ENCODE data around the gene ST6GAL1. TPM values are rescaled to one million over a fixed set of nuclear protein-coding genes. Genes with fewer than 3 reads are reported as not detected.
"Not testable (repeated sequence)": the region's sequence is repeated elsewhere in the genome, so short reads cannot be mapped to it uniquely, and the experiment has no call there.

ST6GAL1 gene
- 100 to 1,000 TPM in 1 of 2 experiments, 10 to 100 TPM in 1; 99.1 to 109 TPM for total RNA-seq

- peaks cover 30% of the 10 kb centered on the region for H3K36me3 Mint-ChIP-seq (ENCODE audit: low read depth)
- peak; percentile 68 for ATAC-seq
- ChIA-PET CTCF (interaction anchor here (1.2 to 7.0 kb wide), 9 partner anchors 12 to 96 kb away, joined by 3 to 78 read pairs (median 7); no protein-coding TSS in a partner anchor), POLR2A (interaction anchor here (1.4 to 3.0 kb wide), 3 partner anchors 17 to 77 kb away, joined by 4 to 34 read pairs (median 4); no protein-coding TSS in a partner anchor)
- H3K27ac Mint-ChIP-seq: peak within 1 kb of the TSS; percentile 87
- peaks cover 6% of the 10 kb centered on the region for H3K9me3 Mint-ChIP-seq (ENCODE audit: insufficient read depth)
- H3K27me3 Mint-ChIP-seq (ENCODE audit: low read depth): no peaks in the 10 kb centered on the region
- peaks cover 28% of the 10 kb centered on the region for H3K4me1 Mint-ChIP-seq (ENCODE audit: low read depth)
- H3K4me3 Mint-ChIP-seq: peak within 1 kb of the TSS; percentile 99
- peak; percentile 81 for DNase-seq
Measured at GRCh38 chr3:186930143-186930640, at the start of gene ST6GAL1. ST6GAL1 (plus strand) TSS chr3:186930526; CDS start chr3:187042704, 112,178 bp downstream.

GRCh38 chr3:186882150-186882524 lies 48.2 kb upstream of the ST6GAL1 start:
- DNase-seq (no peak), ATAC-seq (no peak)
- H3K36me3 Mint-ChIP-seq (ENCODE audit: low read depth): peaks cover 2% of the 10 kb centered on the region
- peaks cover 1% of the 10 kb centered on the region for H3K9me3 Mint-ChIP-seq (ENCODE audit: insufficient read depth)
- H3K27me3 Mint-ChIP-seq (ENCODE audit: low read depth): no peaks in the 10 kb centered on the region
- H3K4me3 Mint-ChIP-seq: no peak overlapping the region
- H3K4me1 Mint-ChIP-seq (ENCODE audit: low read depth): peaks cover 43% of the 10 kb centered on the region
- ChIA-PET POLR2A (interaction anchor here (1.4 kb wide), 1 partner anchor 98 kb away, joined by 4 read pairs; the partner anchor contains the start of gene EIF4A2), CTCF (interaction anchor here (1.5 to 4.8 kb wide), 3 partner anchors 29 to 50 kb away, joined by 3 to 20 read pairs (median 17); no protein-coding TSS in a partner anchor)
- H3K27ac Mint-ChIP-seq: peak overlapping the region; percentile 23

- ChIA-PET CTCF (interaction anchor here (1.5 to 4.8 kb wide), 3 partner anchors 30 to 49 kb away, joined by 3 to 20 read pairs (median 17); no protein-coding TSS in a partner anchor), POLR2A (interaction anchor here (1.2 kb wide), 1 partner anchor 48 kb away, joined by 3 read pairs; no protein-coding TSS in a partner anchor)
- H3K9me3 Mint-ChIP-seq (ENCODE audit: insufficient read depth): no peaks in the 10 kb centered on the region
- peak overlapping the region; percentile 5 for H3K27ac Mint-ChIP-seq
- peak; percentile 62 for ATAC-seq
- H3K36me3 Mint-ChIP-seq (ENCODE audit: low read depth): peaks cover 2% of the 10 kb centered on the region
- DNase-seq: peak; percentile 24
- peaks cover 43% of the 10 kb centered on the region for H3K4me1 Mint-ChIP-seq (ENCODE audit: low read depth)
- no peak overlapping the region for H3K4me3 Mint-ChIP-seq
- H3K27me3 Mint-ChIP-seq (ENCODE audit: low read depth): no peaks in the 10 kb centered on the region
Measured at GRCh38 chr3:186882881-186883685, 47.2 kb upstream of the ST6GAL1 start.

GRCh38 chr3:186883686-186884058 lies 46.7 kb upstream of the ST6GAL1 start:
- POLR2A ChIA-PET: interaction anchor here (1.2 kb wide), 1 partner anchor 48 kb away, joined by 3 read pairs; no protein-coding TSS in a partner anchor
- peak; percentile 46 for ATAC-seq

GRCh38 chr3:186884868-186885267 lies 45.5 kb upstream of the ST6GAL1 start:
- peaks cover 36% of the 10 kb centered on the region for H3K4me1 Mint-ChIP-seq (ENCODE audit: low read depth)
- H3K36me3 Mint-ChIP-seq (ENCODE audit: low read depth); DNase-seq; H3K27me3 Mint-ChIP-seq (ENCODE audit: low read depth); POLR2A ChIA-PET; CTCF ChIA-PET; H3K9me3 Mint-ChIP-seq (ENCODE audit: insufficient read depth); ATAC-seq; H3K27ac Mint-ChIP-seq; H3K4me3 Mint-ChIP-seq: not testable (repeated sequence)

More at GRCh38 chr3:186883686-186884058, 46.7 kb upstream of the ST6GAL1 start:
- Mint-ChIP-seq H3K27ac (peak overlapping the region; percentile 5), H3K9me3 (ENCODE audit: insufficient read depth) (no peaks in the 10 kb centered on the region), H3K4me1 (ENCODE audit: low read depth) (peaks cover 43% of the 10 kb centered on the region), H3K36me3 (ENCODE audit: low read depth) (peaks cover 2% of the 10 kb centered on the region), H3K27me3 (ENCODE audit: low read depth) (peaks cover 4% of the 10 kb centered on the region), H3K4me3 (no peak overlapping the region)
- no peak for DNase-seq
- CTCF ChIA-PET: interaction anchor here (3.6 kb wide), 1 partner anchor 34 kb away, joined by 17 read pairs; no protein-coding TSS in a partner anchor

GRCh38 chr3:186886202-186886981 lies 43.9 kb upstream of the ST6GAL1 start:
- ChIA-PET POLR2A (no interaction called here), CTCF (no interaction called here)
- Mint-ChIP-seq H3K27me3 (ENCODE audit: low read depth) (peaks cover 8% of the 10 kb centered on the region), H3K27ac (no peak overlapping the region), H3K4me1 (ENCODE audit: low read depth) (peaks cover 25% of the 10 kb centered on the region), H3K4me3 (no peak overlapping the region), H3K9me3 (ENCODE audit: insufficient read depth) (no peaks in the 10 kb centered on the region), H3K36me3 (ENCODE audit: low read depth) (no peaks in the 10 kb centered on the region)
- ATAC-seq (no peak), DNase-seq (no peak)

- CTCF ChIA-PET; POLR2A ChIA-PET; H3K4me3 Mint-ChIP-seq; ATAC-seq; H3K9me3 Mint-ChIP-seq (ENCODE audit: insufficient read depth); H3K27ac Mint-ChIP-seq; H3K36me3 Mint-ChIP-seq (ENCODE audit: low read depth); DNase-seq; H3K27me3 Mint-ChIP-seq (ENCODE audit: low read depth): not testable (repeated sequence)
- peaks cover 14% of the 10 kb centered on the region for H3K4me1 Mint-ChIP-seq (ENCODE audit: low read depth)
Measured at GRCh38 chr3:186887507-186887938, 42.8 kb upstream of the ST6GAL1 start.

- Mint-ChIP-seq H3K9me3 (ENCODE audit: insufficient read depth) (no peaks in the 10 kb centered on the region), H3K36me3 (ENCODE audit: low read depth) (no peaks in the 10 kb centered on the region), H3K4me3 (no peak overlapping the region), H3K27ac (no peak overlapping the region), H3K4me1 (ENCODE audit: low read depth) (peaks cover 5% of the 10 kb centered on the region), H3K27me3 (ENCODE audit: low read depth) (peaks cover 8% of the 10 kb centered on the region)
- no peak for ATAC-seq
- no peak for DNase-seq
- POLR2A ChIA-PET: no interaction called here
- CTCF ChIA-PET: no interaction called here
Measured at GRCh38 chr3:186888569-186888968, 41.8 kb upstream of the ST6GAL1 start.

GRCh38 chr3:186889698-186890097 lies 40.6 kb upstream of the ST6GAL1 start:
- ATAC-seq; H3K27me3 Mint-ChIP-seq (ENCODE audit: low read depth); H3K4me3 Mint-ChIP-seq; H3K36me3 Mint-ChIP-seq (ENCODE audit: low read depth); H3K4me1 Mint-ChIP-seq (ENCODE audit: low read depth); DNase-seq; CTCF ChIA-PET; H3K9me3 Mint-ChIP-seq (ENCODE audit: insufficient read depth); POLR2A ChIA-PET; H3K27ac Mint-ChIP-seq: not testable (repeated sequence)

- no peak for ATAC-seq
- no peaks in the 10 kb centered on the region for H3K4me1 Mint-ChIP-seq (ENCODE audit: low read depth)
Measured at GRCh38 chr3:186890911-186891310, 39.4 kb upstream of the ST6GAL1 start.

GRCh38 chr3:186893071-186893470 lies 37.3 kb upstream of the ST6GAL1 start:
- H3K4me1 Mint-ChIP-seq (ENCODE audit: low read depth); POLR2A ChIA-PET; H3K9me3 Mint-ChIP-seq (ENCODE audit: insufficient read depth); DNase-seq; ATAC-seq; H3K27ac Mint-ChIP-seq; H3K27me3 Mint-ChIP-seq (ENCODE audit: low read depth); H3K36me3 Mint-ChIP-seq (ENCODE audit: low read depth); H3K4me3 Mint-ChIP-seq: not testable (repeated sequence)
- CTCF ChIA-PET: interaction anchor here (0.7 kb wide), 1 partner anchor 257 kb away, joined by 3 read pairs; no protein-coding TSS in a partner anchor

More at GRCh38 chr3:186890911-186891310, 39.4 kb upstream of the ST6GAL1 start:
- Mint-ChIP-seq H3K9me3 (ENCODE audit: insufficient read depth) (no peaks in the 10 kb centered on the region), H3K27ac (no peak overlapping the region), H3K27me3 (ENCODE audit: low read depth) (peaks cover 8% of the 10 kb centered on the region), H3K36me3 (ENCODE audit: low read depth) (no peaks in the 10 kb centered on the region), H3K4me3 (no peak overlapping the region)
- DNase-seq: no peak
- ChIA-PET CTCF (no interaction called here), POLR2A (no interaction called here)
